Osteocyte (in vitro differentiated cells): ENCODE results near the gene ZNF423. TPM values are rescaled to one million over a fixed set of nuclear protein-coding genes. Genes with fewer than 3 reads are reported as not detected.

ENCODE experiments used
- DNase-seq: peaks from one replicate; pipeline ENCODE4 v3.0.0; 2021; ENCODE audit warnings: mixed read lengths; ENCODE audit not compliant: unreplicated experiment; ENCODE audit errors: extremely low spot score
- H3K27ac Mint-ChIP-seq: one replicate; pipeline ENCODE4 v1.8.0; 2021; ENCODE audit warnings: mild to moderate bottlenecking, mixed read lengths; ENCODE audit not compliant: unreplicated experiment
- H3K27me3 Mint-ChIP-seq: one replicate; pipeline ENCODE4 v1.8.0; 2021; ENCODE audit warnings: mixed read lengths; ENCODE audit not compliant: unreplicated experiment
- H3K36me3 Mint-ChIP-seq: one replicate; pipeline ENCODE4 v1.8.0; 2021; ENCODE audit warnings: mixed read lengths; ENCODE audit not compliant: unreplicated experiment
- H3K4me1 Mint-ChIP-seq: one replicate; pipeline ENCODE4 v1.8.0; 2021; ENCODE audit warnings: mixed read lengths; ENCODE audit not compliant: unreplicated experiment
- H3K4me3 Mint-ChIP-seq: one replicate; pipeline ENCODE4 v1.8.0; 2021; ENCODE audit warnings: mild to moderate bottlenecking, moderate library complexity, mixed read lengths; ENCODE audit not compliant: unreplicated experiment
- H3K9me3 Mint-ChIP-seq: one replicate; pipeline ENCODE4 v1.8.0; 2021; ENCODE audit warnings: mixed read lengths; ENCODE audit not compliant: unreplicated experiment
- CTCF ChIP-seq: fragments of 200-600 bp; sonication (generic); IDR thresholded peaks from 2 replicates; pipeline ENCODE4 v1.5.0; 2021; ENCODE audit warnings: antibody characterized with exemption, mild to moderate bottlenecking, moderate library complexity
- total RNA-seq: library from RNA; stranded (reverse); gene quantifications from 2 replicates; pipeline ENCODE4 v1.2.1, GENCODE V29; 2021

Gene ZNF423
- total RNA-seq, 1 donor from 2014 or later, result 25.1 TPM

GRCh38 chr16:49695782-49696413 lies 160.0 kb downstream of the ZNF423 start:
- peaks cover 43% of the 10 kb centered on the region for H3K4me1 Mint-ChIP-seq
- H3K27ac Mint-ChIP-seq, result no peak overlapping the region
- H3K27me3 Mint-ChIP-seq, result no peaks in the 10 kb centered on the region
- peaks cover 1% of the 10 kb centered on the region for H3K36me3 Mint-ChIP-seq
- no peak overlapping the region for H3K4me3 Mint-ChIP-seq
- TF ChIP-seq CTCF, result no peak
- no peak for DNase-seq
- H3K9me3 Mint-ChIP-seq, result no peaks in the 10 kb centered on the region

DNA sequence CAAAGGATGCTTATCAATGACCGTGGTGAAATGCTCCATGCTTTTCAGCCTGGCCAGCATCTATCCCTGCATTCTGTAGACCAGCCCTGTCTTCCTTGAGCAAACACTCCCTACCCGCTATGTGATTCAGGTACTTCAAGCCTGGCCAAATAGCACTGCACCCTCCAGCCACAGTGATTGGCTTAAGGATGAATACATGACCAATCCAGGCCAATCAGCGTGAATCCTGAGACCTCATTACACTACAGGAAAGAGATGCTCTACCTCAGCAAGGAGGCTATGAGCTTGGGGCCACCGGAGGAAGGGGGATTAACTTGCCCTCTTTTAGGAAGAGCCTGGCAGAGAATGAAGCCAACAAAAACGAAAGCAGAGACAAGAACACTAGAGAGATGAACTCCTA lies 162.5 kb downstream of the ZNF423 start:
- Mint-ChIP-seq H3K36me3 (peaks cover 3% of the 10 kb centered on the region), H3K27me3 (peaks cover 5% of the 10 kb centered on the region), H3K4me3 (no peak overlapping the region), H3K9me3 (no peaks in the 10 kb centered on the region), H3K27ac (no peak overlapping the region), H3K4me1 (peaks cover 18% of the 10 kb centered on the region)
- TF ChIP-seq CTCF, result no peak
- DNase-seq, result no peak

DNA sequence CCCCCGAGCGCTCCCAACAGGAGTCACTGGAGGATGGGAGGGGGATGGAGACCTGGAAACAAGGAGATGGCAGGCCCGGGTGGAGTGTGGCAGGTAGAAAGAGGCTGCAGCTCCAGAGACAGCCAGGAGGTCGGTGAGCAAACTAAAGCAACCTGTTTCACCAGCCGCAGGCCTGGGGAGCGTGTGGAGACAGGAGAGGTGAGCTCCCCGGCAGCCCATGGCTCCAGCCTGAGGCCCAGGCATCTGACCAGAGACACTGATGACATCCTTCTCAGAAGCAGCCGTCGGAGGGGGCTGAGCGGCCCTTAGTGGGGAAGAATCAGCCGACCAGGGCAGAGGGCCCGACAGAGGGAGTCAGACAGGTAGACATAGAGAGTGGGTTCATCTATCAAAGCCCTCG lies 165.1 kb downstream of the ZNF423 start:
- H3K4me1 Mint-ChIP-seq, result peaks cover 7% of the 10 kb centered on the region
- no peaks in the 10 kb centered on the region for H3K9me3 Mint-ChIP-seq
- H3K27ac Mint-ChIP-seq, result no peak overlapping the region
- peaks cover 8% of the 10 kb centered on the region for H3K36me3 Mint-ChIP-seq
- no peak overlapping the region for H3K4me3 Mint-ChIP-seq
- no peak for TF ChIP-seq CTCF
- DNase-seq, result no peak
- peaks cover 13% of the 10 kb centered on the region for H3K27me3 Mint-ChIP-seq

DNA sequence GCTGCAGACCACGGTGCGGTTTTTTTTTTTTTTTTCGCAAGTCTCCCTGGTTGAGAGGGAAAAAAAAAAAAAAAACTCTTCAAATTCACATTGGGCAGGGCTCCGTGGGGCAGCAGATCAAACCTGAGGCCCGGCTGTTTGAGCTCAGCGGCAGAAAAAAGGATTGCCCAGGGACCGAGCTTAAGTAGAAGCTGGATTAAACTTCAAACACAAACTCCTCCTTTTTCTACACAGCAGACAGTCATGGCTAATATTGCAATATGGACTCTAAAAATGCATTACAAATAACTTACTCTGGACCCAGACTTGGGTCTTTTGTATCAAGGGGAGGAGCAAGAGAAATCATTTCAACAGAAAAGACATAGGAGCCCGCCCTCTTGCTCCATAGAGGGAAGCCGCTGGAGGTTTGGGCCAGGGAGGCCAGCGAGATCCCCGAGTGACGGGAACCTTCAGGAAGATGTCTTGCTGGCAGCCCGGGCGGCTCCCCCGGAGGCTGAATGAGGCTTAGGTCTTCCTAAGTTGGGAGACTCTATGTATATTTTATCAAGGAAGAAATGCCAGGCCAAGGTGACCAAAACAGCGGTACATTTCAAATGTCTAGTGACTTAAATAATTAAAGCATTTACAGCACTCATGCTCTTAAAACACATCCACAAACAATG lies 167.7 kb downstream of the ZNF423 start:
- no peak for DNase-seq

More for the DNA sequence above, 167.7 kb downstream of the ZNF423 start:
- H3K27me3 Mint-ChIP-seq, result peaks cover 18% of the 10 kb centered on the region
- H3K27ac Mint-ChIP-seq, result no peak overlapping the region
- no peak for TF ChIP-seq CTCF
- peaks cover 3% of the 10 kb centered on the region for H3K4me1 Mint-ChIP-seq
- H3K9me3 Mint-ChIP-seq, result no peaks in the 10 kb centered on the region
- H3K4me3 Mint-ChIP-seq, result no peak overlapping the region
- H3K36me3 Mint-ChIP-seq, result peaks cover 9% of the 10 kb centered on the region
